Activated CD4-positive, alpha-beta memory T cell treated with anti-CD3 and anti-CD28 coated beads for 36 hours (primary cell): ENCODE results near the gene AMPH. TPM values are rescaled to one million over a fixed set of nuclear protein-coding genes. Genes with fewer than 3 reads are reported as not detected.
"Not testable (repeated sequence)": the region's sequence is repeated elsewhere in the genome, so short reads cannot be mapped to it uniquely, and the experiment has no call there.

Experiments
- CTCF ChIA-PET: fragments of 350-600 bp; sonication (Branson Sonifier 250); formaldehyde crosslinking; loops from one replicate; lab custom pipeline; 2021; ENCODE audit warnings: antibody characterized with exemption, inconsistent platforms; lab: Charles Lee
- POLR2A ChIA-PET: fragments of 350-600 bp; sonication (Branson Sonifier 250); formaldehyde crosslinking; loops from one replicate; lab custom pipeline; 2021; ENCODE audit warnings: antibody characterized with exemption; lab: Charles Lee
- DNase-seq: peaks from one replicate; pipeline ENCODE4 v3.0.0-alpha.2; 2020
- H3K27ac Mint-ChIP-seq: one replicate; pipeline ENCODE4 v1.8.0; 2021; ENCODE audit warnings: mixed read lengths
- H3K27me3 Mint-ChIP-seq: one replicate; pipeline ENCODE4 v1.8.0; 2021; ENCODE audit warnings: mixed read lengths
- H3K36me3 Mint-ChIP-seq: one replicate; pipeline ENCODE4 v1.8.0; 2021; ENCODE audit warnings: mixed read lengths
- H3K4me1 Mint-ChIP-seq: one replicate; pipeline ENCODE4 v1.8.0; 2021; ENCODE audit warnings: low read depth, mixed read lengths
- H3K4me3 Mint-ChIP-seq: one replicate; pipeline ENCODE4 v1.8.0; 2021; ENCODE audit warnings: mild to moderate bottlenecking, mixed read lengths
- H3K9me3 Mint-ChIP-seq: one replicate; pipeline ENCODE4 v1.8.0; 2021; ENCODE audit warnings: mixed read lengths
- intact Hi-C: fragments of 100-400 bp; cut with micrococcal nuclease; formaldehyde crosslinking; loops from one replicate; pipeline ENCODE4 v1.15.1; 2023
- total RNA-seq, 2 experiments: library from RNA; stranded (reverse); gene quantifications; one replicate each; pipeline ENCODE4 v1.2.3, GENCODE V29; 2021

AMPH gene
- total RNA-seq, 2 experiments from 2014 or later = not detected

DNA sequence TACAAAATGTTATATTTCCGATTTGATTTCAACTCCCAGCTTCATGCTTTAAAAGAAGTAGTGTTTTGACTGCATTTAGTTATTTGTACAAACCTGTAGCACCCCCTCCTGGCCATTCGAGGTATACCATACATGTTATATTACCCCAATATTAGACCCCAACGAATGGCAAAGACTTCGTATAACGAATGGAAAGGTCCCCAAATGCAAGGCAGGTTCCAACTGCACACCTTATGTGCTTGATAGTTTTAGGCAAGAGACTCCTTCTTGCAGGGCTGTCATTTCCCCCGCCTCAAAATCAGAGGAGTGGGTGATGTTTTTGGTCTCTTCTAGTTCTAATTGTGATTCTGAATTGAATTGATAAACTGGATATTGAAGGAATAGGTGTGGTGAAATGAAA lies 256.7 kb downstream of the AMPH start:
- Mint-ChIP-seq H3K36me3 (peaks cover 5% of the 10 kb centered on the region), H3K4me3 (no peak overlapping the region), H3K4me1 (peaks cover 21% of the 10 kb centered on the region), H3K27me3 (no peaks in the 10 kb centered on the region), H3K27ac (no peak overlapping the region), H3K9me3 (no peaks in the 10 kb centered on the region)
- ChIA-PET CTCF (interaction anchor here (0.6 to 6.7 kb wide), 31 partner anchors 9 to 523 kb away, joined by 3 to 78 read pairs (median 5); partner anchors contain the start of gene SFRP4), POLR2A (no interaction called here)
- DNase-seq = peak; percentile 49
- intact Hi-C loops = loop anchor here (1.0 to 5.0 kb wide), 2 partner anchors 268 to 472 kb away; no protein-coding TSS in a partner anchor

DNA sequence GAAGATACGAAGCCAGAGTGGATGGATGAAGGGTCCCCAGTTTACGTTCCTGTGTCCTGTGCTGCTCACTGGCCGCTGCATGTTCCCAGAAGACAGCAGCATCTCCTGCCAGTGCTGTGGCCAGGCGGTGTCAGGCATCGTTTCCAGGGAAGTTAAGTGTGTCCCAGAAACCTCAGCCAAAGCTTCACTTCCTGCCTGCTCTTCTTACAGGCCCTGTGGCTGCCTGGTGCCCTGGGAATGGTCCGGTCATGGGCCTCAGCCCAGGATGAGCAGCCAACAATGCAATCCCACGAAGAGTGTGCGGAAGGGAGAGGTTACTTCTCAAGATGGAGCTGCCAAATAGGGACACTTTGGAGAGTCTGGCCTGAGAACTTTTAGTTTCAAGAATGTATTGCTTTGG lies 258.0 kb downstream of the AMPH start:
- no peak for DNase-seq
- Mint-ChIP-seq H3K27ac (no peak overlapping the region), H3K4me1 (peaks cover 33% of the 10 kb centered on the region), H3K9me3 (no peaks in the 10 kb centered on the region), H3K27me3 (no peaks in the 10 kb centered on the region), H3K36me3 (peaks cover 5% of the 10 kb centered on the region), H3K4me3 (no peak overlapping the region)
- ChIA-PET CTCF (interaction anchor here (1.2 to 6.7 kb wide), 11 partner anchors 8 to 471 kb away, joined by 3 to 78 read pairs (median 6); no protein-coding TSS in a partner anchor), POLR2A (no interaction called here)
- intact Hi-C loops = loop anchor here (5.0 kb wide), 1 partner anchor 471 kb away; no protein-coding TSS in a partner anchor

DNA sequence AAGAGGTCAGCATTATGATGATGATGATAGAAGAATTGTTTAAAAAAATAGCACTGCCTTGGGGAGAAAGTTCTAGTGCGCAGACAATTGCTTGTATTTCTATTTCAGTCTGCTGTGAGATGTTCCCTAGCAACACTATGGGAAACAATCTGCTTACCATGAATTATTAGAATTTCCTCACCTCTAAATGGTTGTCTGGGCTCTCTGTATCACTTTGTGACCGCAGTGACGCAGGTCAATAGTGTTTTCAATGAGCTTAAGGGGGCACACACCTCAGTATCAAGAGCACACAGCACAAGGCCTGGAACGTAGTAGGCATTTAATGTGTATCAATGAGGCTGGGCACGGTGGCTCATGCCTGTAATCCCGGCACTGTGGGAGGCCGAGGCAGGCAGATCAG lies 258.9 kb downstream of the AMPH start:
- ChIA-PET CTCF (interaction anchor here (1.2 to 6.7 kb wide), 5 partner anchors 8 to 264 kb away, joined by 4 to 78 read pairs (median 19); no protein-coding TSS in a partner anchor), POLR2A (no interaction called here)
- no peak overlapping the region for H3K27ac Mint-ChIP-seq
- no peaks in the 10 kb centered on the region for H3K9me3 Mint-ChIP-seq
- peaks cover 5% of the 10 kb centered on the region for H3K36me3 Mint-ChIP-seq
- intact Hi-C loops = loop anchor here (5.0 kb wide), 1 partner anchor 470 kb away; no protein-coding TSS in a partner anchor
- H3K4me3 Mint-ChIP-seq = no peak overlapping the region
- no peaks in the 10 kb centered on the region for H3K27me3 Mint-ChIP-seq
- no peak for DNase-seq
- peaks cover 42% of the 10 kb centered on the region for H3K4me1 Mint-ChIP-seq

DNA sequence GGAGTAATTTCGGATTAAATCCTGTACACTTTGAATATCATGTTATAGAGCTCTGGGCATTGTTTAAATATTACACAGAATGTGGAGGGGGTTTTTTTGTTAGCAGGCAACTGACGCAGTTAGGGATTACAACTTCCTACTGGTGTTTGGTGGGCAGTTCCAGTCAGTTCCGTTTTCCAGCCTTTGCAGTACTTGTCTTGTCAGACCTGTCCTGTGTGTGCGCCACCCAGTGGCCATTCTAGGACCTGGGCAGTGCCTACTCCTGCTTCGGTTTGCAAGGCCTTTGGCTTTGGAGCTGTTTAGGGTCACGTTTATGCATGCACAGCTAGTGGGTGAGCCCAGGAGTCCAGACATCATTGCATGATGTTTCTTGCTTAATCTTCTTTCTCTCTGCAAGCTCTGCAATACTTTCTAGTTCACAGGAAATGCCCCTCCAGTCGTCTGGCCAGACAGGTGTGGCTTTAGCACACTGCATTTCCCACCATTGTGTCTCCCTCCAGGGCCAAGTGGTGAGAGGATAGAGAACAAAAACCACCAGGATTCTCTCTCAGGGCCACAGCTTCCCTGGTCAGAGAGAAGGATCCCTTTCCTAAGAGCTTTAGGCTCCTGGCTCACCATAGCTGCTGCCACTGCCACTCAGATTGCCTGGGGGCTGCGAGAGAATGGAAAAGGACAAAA lies 261.2 kb downstream of the AMPH start:
- no peaks in the 10 kb centered on the region for H3K36me3 Mint-ChIP-seq
- ChIA-PET POLR2A (no interaction called here), CTCF (interaction anchor here (0.6 to 6.2 kb wide), 41 partner anchors 8 to 1382 kb away, joined by 3 to 233 read pairs (median 4); partner anchors contain the start of gene STARD3NL)
- peak; percentile 84 for DNase-seq
- intact Hi-C loops = loop anchor here (2.0 to 10.0 kb wide), 3 partner anchors 191 to 585 kb away; partner anchors contain the start of gene STARD3NL
- no peak overlapping the region for H3K4me3 Mint-ChIP-seq
- H3K4me1 Mint-ChIP-seq = peaks cover 56% of the 10 kb centered on the region
- H3K27me3 Mint-ChIP-seq = no peaks in the 10 kb centered on the region
- H3K27ac Mint-ChIP-seq = peak overlapping the region; percentile 29
- no peaks in the 10 kb centered on the region for H3K9me3 Mint-ChIP-seq

DNA sequence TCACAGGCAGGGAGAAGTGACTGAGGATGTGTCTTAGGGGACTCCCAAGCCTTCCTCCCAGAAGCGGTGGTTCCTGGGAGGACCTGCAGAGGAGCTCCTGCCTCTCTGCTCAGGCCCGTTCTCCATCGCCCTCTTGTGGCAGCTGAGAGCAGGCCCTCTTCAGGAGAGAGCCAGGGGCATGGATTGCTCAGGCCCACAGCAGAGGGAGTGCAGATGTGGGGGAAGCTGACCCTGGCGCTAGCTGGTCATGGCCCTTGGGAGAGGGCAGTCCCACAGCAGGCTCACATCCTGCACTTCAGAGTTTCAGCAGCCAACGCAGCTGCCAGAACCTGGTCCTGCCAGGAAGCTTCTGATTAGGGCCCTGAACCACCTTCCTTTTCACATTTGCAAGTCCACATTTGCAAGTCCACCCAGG lies 263.0 kb downstream of the AMPH start:
- Mint-ChIP-seq H3K9me3 (no peaks in the 10 kb centered on the region), H3K27me3 (no peaks in the 10 kb centered on the region), H3K4me1 (peaks cover 70% of the 10 kb centered on the region), H3K4me3 (peak overlapping the region; percentile 24), H3K27ac (peak overlapping the region; percentile 80), H3K36me3 (peaks cover 2% of the 10 kb centered on the region)
- CTCF ChIA-PET = interaction anchor here (0.6 to 6.2 kb wide), 32 partner anchors 9 to 1707 kb away, joined by 3 to 233 read pairs (median 6); partner anchors contain the start of gene STARD3NL
- peak; percentile 89 for DNase-seq
- POLR2A ChIA-PET = interaction anchor here (0.6 to 1.4 kb wide), 2 partner anchors 133 to 152 kb away, joined by 3 read pairs; no protein-coding TSS in a partner anchor
- intact Hi-C loops = loop anchor here (1.0 to 10.0 kb wide), 4 partner anchors 33 to 583 kb away; partner anchors contain the start of gene STARD3NL

DNA sequence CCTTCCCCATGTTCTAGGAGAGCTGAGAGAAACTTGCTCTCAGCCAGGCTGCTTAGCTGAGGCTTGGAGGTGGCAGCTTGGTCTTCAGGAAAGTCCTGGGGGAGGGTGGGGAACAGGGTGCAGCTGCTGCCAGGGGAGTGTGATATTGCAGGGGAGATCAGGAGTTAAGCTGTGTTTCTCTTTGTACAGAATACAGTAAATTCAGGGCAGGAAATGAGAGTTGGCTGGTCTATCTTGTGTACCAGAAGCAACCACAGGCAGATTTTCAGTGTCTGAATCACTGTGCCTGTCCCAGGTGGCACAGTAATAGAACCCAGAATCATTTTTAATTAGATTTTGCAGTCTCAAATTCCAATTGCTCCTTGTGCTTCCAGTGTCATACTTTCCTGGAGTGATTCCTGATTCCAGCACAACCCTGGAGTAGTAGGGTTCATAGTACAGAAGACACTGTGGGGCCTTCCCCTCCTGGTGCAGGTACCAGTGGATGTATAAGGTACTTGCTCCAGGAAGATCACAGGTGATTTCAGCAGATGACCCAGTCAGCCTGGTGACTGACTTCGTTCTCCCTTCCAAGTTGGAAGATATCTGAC lies 263.8 kb downstream of the AMPH start:
- Mint-ChIP-seq H3K36me3 (peaks cover 2% of the 10 kb centered on the region), H3K27ac (peak overlapping the region; percentile 80), H3K27me3 (no peaks in the 10 kb centered on the region), H3K4me3 (peak overlapping the region; percentile 24), H3K9me3 (no peaks in the 10 kb centered on the region), H3K4me1 (peaks cover 76% of the 10 kb centered on the region)
- POLR2A ChIA-PET = interaction anchor here (0.5 to 1.4 kb wide), 3 partner anchors 9 to 203 kb away, joined by 3 read pairs; no protein-coding TSS in a partner anchor
- intact Hi-C loops = loop anchor here (10.0 kb wide), 1 partner anchor 583 kb away; no protein-coding TSS in a partner anchor
- CTCF ChIA-PET = interaction anchor here (0.6 to 6.2 kb wide), 33 partner anchors 9 to 1659 kb away, joined by 3 to 233 read pairs (median 5); partner anchors contain the start of gene STARD3NL
- DNase-seq = peak; percentile 49

DNA sequence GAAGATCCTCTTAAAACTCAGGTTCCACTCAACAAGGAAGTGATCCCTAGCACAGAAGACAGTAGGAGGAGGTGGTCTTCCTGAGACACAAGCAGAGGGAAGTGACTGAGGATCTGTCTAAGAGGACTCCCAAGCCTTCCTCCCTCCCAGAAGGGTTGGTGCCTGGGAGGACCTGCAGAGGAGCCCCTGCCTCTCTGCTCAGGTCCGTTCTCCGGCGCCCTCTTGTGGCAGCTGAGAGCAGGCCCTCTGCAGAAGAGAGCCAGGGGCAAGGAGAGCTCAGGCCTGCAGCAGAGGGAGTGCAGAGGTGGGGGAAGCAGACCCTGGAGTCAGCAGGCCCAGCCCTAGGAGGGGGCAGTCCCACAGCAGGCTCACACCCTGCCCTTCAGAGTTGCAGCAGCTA lies 267.8 kb downstream of the AMPH start:
- not testable (repeated sequence) for H3K9me3 Mint-ChIP-seq, H3K36me3 Mint-ChIP-seq, H3K27me3 Mint-ChIP-seq
- peak; percentile 85 for DNase-seq
- Mint-ChIP-seq H3K4me1 (peaks cover 61% of the 10 kb centered on the region), H3K4me3 (peak overlapping the region; percentile 79), H3K27ac (peak overlapping the region; percentile 94)
- CTCF ChIA-PET = interaction anchor here (0.6 to 3.6 kb wide), 17 partner anchors 10 to 253 kb away, joined by 3 to 24 read pairs (median 4); no protein-coding TSS in a partner anchor
- intact Hi-C loops = loop anchor here (10.0 kb wide), 1 partner anchor 579 kb away; no protein-coding TSS in a partner anchor
- POLR2A ChIA-PET = interaction anchor here (1.6 kb wide), 1 partner anchor 147 kb away, joined by 5 read pairs; no protein-coding TSS in a partner anchor

DNA sequence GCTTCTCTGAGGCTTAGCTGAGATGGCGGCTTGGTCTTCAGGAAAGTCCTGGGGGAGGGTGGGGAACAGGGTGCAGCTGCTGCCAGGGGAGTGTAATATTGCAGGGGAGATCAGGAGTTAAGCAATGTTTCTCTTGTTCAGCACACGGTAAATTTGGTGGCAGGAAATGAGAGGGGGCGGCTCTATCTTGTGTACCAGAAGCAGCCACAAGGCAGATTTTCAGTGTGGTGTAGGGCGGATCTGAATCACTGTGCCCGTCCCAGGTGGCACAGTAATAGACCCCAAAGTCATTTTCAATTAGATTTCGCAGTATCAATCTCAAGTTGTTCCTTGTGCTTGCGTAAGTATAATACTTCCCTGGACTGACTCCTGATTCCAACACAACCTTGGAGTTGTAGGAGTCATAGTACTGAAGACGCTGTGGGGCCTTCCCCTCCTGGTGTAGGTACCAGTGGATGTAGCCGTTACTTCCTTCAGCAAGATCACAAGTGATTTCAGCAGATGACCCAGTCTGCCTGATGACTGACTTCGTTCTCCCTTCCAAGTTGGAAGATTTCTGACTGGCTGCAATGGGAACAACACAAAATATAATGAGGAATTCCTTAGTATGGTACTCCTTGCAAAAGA lies 268.4 kb downstream of the AMPH start:
- not testable (repeated sequence) for H3K27me3 Mint-ChIP-seq, H3K9me3 Mint-ChIP-seq, H3K36me3 Mint-ChIP-seq
- peak overlapping the region; percentile 79 for H3K4me3 Mint-ChIP-seq
- ChIA-PET CTCF (interaction anchor here (0.6 to 3.6 kb wide), 16 partner anchors 11 to 254 kb away, joined by 3 to 24 read pairs (median 4); no protein-coding TSS in a partner anchor), POLR2A (interaction anchor here (1.6 kb wide), 1 partner anchor 147 kb away, joined by 5 read pairs; no protein-coding TSS in a partner anchor)
- intact Hi-C loops = loop anchor here (1.0 to 10.0 kb wide), 2 partner anchors 129 to 578 kb away; no protein-coding TSS in a partner anchor
- H3K27ac Mint-ChIP-seq = peak overlapping the region; percentile 94
- peak; percentile 76 for DNase-seq
- H3K4me1 Mint-ChIP-seq = peaks cover 58% of the 10 kb centered on the region

DNA sequence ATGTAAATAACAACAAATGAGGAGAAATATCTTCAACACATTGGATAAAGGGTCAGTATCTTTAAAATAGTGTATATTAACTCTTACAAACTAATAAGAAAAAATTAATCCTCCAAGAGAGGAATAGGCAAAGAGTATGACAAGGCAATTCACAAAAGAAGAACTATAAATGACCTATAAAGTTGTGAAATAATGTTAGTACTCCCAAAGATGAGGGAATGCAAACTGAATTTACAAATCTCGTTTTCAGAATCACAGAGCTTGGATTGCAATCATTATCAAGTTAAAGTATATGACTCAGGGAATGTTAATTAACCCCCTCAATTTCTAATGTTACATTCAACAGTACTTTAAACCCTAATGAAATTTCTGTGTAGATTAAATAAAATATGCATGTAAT lies 270.4 kb downstream of the AMPH start:
- H3K4me3 Mint-ChIP-seq = peak overlapping the region; percentile 88
- intact Hi-C loops = loop anchor here (10.0 kb wide), 1 partner anchor 576 kb away; no protein-coding TSS in a partner anchor
- ChIA-PET POLR2A (no interaction called here), CTCF (interaction anchor here (0.8 to 2.2 kb wide), 5 partner anchors 9 to 145 kb away, joined by 3 to 9 read pairs (median 8); no protein-coding TSS in a partner anchor)
- DNase-seq = no peak
- H3K9me3 Mint-ChIP-seq = no peaks in the 10 kb centered on the region
- peak overlapping the region; percentile 99 for H3K27ac Mint-ChIP-seq
- peaks cover 4% of the 10 kb centered on the region for H3K36me3 Mint-ChIP-seq
- H3K4me1 Mint-ChIP-seq = peaks cover 48% of the 10 kb centered on the region
- no peaks in the 10 kb centered on the region for H3K27me3 Mint-ChIP-seq

DNA sequence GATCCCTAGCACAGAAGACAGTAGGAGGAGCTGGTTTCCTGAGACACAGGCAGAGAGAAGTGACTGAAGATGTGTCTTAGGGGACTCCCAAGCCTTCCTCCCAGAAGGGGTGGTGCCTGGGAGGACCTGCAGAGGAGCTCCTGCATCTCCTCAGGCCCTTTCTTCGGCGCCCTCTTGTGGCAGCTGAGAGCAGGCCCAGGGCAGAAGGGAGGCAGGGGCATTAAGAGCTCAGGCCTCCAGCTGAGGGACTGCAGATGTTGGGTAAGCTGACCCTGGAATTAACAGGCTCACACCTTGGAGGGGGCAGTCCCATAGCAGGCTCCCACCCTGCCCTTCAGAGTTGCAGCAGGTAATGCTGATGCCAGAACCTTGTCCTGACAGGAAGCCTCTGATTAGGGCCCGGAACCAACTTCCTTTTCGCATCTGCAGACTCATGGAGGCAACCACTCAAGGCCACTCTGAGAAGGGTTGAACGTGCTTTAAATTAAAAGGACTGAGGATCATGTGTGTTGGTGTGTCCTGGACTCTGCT lies 272.0 kb downstream of the AMPH start:
- H3K9me3 Mint-ChIP-seq, H3K27me3 Mint-ChIP-seq, H3K36me3 Mint-ChIP-seq: not testable (repeated sequence)
- peak overlapping the region; percentile 88 for H3K4me3 Mint-ChIP-seq
- CTCF ChIA-PET = interaction anchor here (0.6 to 2.4 kb wide), 14 partner anchors 8 to 181 kb away, joined by 3 to 18 read pairs (median 4); partner anchors contain the start of gene STARD3NL
- POLR2A ChIA-PET = interaction anchor here (0.7 to 1.3 kb wide), 2 partner anchors 8 to 10 kb away, joined by 3 read pairs; no protein-coding TSS in a partner anchor
- peak; percentile 85 for DNase-seq
- intact Hi-C loops = loop anchor here (2.0 kb wide), 2 partner anchors 14 to 180 kb away; partner anchors contain the start of gene STARD3NL
- H3K27ac Mint-ChIP-seq = peak overlapping the region; percentile 99
- H3K4me1 Mint-ChIP-seq = peaks cover 44% of the 10 kb centered on the region
